Fibroblast of mammary gland (primary cell): ENCODE measurements around the gene CCBE1.
"Not testable (repeated sequence)": the region's sequence is repeated elsewhere in the genome, so short reads cannot be mapped to it uniquely, and the experiment has no call there.

ENCODE experiments used
- DNase-seq: peaks from one replicate; pipeline ENCODE4 v3.0.0-alpha.2; 2010; ENCODE audit warnings: low read depth
- H3K4me3 ChIP-seq: 2 replicates; pipeline ENCODE4 v1.5.1; 2011; ENCODE audit warnings: low read depth, mild to moderate bottlenecking, low read length, moderate library complexity; ENCODE audit not compliant: control insufficient read depth
- TF ChIP-seq, protein P1 (sequence below): conservative IDR thresholded peaks from 2 replicates; pipeline ENCODE4 v1.5.1; 2011; ENCODE audit warnings: low read depth, low read length, inconsistent platforms; ENCODE audit not compliant: control insufficient read depth, insufficient read depth

Gene CCBE1

DNA sequence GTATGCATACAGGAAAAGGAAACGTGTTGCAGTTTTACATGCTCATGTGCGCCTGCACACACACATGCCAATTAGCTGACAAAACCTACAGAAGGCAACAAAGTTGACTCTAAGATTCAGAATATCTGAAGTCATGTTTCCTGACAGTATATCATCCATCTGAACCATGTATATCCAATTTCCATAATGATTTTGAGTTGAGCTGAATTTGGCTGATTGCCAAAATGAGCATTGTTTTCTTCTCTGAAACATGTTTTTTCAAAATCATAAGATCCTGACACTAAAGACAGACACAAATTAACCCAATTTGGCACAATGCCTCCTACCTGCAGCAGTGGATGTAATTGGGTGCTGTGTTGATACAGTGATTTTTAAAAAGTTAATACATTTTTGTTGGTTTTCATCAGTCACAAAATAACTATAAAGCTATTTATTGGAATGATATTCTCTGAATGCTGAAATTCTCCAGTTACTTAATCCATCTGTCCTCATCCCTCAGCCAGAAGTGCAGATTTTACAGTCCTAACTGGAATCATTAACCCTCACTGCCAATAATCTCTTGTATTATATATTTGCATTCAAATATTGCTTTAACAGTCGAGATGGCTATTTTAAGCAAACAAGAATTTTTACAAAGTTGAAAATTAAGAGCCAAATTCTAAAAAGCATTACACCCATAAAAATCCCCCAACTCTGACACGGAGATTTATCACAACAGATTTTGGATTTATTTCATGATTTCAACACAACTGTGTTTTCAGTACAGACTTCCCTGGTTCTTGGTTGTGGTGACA is 176.5 kb downstream of the CCBE1 start:
- no peak for DNase-seq
- TF ChIP-seq, protein P1, sequence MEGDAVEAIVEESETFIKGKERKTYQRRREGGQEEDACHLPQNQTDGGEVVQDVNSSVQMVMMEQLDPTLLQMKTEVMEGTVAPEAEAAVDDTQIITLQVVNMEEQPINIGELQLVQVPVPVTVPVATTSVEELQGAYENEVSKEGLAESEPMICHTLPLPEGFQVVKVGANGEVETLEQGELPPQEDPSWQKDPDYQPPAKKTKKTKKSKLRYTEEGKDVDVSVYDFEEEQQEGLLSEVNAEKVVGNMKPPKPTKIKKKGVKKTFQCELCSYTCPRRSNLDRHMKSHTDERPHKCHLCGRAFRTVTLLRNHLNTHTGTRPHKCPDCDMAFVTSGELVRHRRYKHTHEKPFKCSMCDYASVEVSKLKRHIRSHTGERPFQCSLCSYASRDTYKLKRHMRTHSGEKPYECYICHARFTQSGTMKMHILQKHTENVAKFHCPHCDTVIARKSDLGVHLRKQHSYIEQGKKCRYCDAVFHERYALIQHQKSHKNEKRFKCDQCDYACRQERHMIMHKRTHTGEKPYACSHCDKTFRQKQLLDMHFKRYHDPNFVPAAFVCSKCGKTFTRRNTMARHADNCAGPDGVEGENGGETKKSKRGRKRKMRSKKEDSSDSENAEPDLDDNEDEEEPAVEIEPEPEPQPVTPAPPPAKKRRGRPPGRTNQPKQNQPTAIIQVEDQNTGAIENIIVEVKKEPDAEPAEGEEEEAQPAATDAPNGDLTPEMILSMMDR: no peak

DNA sequence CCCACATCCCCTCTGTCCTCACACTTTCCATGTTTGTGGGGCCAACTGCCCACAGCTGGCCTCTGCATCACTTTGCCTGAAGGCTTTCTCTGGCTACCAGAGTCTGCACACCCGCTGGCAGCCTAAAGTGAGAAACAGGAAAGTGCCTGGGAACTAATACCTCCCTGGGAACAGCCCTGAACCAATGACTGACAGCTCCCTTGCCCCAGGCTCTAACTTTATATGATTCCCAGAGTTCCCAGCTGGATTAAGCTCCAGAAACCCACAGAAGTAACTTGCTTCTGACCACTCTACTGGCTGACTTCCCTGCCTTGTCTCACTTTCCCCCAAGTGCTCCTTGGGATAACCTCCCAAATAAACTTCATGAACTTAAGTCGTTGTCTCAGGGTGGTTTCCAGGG is 178.5 kb downstream of the CCBE1 start:
- H3K4me3 ChIP-seq: no peak overlapping the region
- TF ChIP-seq, protein P1: no peak
- no peak for DNase-seq

More for the DNA sequence above, 176.5 kb downstream of the CCBE1 start:
- no peak overlapping the region for H3K4me3 ChIP-seq

DNA sequence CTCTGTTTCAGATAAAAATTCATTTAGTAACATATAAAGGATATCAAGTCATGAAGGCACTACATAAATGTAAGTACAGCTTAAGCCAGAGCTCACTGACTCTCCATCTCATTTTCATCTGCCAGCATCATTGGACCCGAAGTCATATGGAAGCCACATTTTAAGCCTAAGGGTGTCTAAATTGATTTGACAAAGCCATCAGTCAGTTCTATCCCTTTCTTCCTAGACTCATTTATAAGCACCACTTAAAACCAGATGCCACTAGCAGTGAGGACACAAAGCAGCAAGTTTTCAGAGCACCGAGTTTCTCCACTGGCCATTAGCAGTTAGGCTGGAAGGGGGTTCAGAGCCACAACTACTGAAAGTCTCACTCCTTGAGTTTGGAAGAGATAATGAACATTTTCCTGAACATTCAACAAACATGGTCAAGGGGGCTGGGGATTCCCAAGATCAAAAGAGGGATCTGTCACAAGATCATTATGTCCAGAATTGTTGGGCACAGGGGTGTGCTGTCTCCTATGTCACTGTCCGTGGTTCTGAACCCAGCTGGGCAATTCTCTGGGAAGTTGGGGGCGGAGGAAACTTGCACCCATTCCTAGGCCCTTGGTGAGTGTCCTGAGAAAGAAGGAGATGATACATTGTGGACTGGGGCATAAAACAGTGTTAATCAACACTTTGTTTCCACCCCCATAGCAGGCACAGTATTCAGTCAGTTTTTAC is 179.6 kb downstream of the CCBE1 start:
- H3K4me3 ChIP-seq: no peak overlapping the region
- DNase-seq: peak; percentile 22
- TF ChIP-seq, protein P1: no peak

DNA sequence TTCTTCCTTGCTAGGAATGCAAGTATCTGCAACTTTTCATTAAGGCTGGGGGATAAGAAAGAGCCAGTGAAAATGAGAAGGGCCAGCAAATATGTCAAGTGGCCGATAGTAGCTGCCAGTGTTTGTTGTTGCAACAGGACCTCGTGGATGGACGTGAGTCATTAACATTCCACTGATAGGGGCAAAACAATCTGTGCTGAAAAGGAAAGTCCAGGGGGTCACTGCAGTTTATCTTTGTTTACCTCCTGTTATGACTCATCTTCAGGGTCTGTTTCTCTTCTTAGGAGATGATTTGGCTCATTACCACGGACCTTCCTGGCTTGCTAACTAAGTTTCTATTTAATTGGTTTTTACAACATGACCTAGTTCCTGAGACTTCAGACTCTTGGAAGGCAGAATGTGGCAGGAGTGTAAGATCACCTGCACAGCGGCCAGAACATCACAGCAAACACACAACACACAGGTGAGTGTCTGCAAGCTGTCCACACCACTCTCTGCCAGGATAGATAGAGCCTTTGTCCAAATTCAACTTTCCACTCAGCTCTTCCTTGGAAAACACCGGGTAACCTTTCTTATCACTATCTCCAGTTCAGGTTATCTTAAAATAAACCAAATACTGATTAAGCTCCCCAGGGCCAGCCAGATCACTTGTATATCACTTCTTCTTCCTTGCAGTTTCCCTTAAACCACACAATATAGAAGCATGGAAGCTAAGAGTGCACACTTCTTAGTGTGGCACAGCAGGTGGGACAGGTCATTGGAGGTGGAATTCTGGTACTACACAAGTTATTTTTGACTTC is 180.7 kb downstream of the CCBE1 start:
- TF ChIP-seq, protein P1: no peak
- DNase-seq: peak; percentile 80
- no peak overlapping the region for H3K4me3 ChIP-seq

DNA sequence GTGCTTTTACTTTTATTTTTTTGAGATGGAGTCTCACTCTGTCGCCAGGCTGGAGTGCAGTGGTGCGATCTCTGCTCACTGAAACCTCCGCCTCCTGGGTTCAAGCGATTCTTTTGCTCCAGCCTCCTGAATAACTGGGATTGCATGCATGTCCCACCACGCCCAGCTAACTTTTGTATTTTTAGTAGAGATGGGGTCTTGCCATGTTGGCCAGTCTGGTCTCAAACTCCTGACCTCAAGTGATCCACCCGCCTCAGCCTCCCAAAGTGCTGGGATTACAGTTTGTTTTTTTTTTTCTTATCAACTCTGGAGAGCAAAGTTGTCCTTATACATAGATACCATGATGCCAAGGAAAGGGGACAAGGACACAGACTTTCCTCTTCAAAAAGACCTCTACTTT is 181.3 kb downstream of the CCBE1 start:
- H3K4me3 ChIP-seq, DNase-seq: not testable (repeated sequence)

DNA sequence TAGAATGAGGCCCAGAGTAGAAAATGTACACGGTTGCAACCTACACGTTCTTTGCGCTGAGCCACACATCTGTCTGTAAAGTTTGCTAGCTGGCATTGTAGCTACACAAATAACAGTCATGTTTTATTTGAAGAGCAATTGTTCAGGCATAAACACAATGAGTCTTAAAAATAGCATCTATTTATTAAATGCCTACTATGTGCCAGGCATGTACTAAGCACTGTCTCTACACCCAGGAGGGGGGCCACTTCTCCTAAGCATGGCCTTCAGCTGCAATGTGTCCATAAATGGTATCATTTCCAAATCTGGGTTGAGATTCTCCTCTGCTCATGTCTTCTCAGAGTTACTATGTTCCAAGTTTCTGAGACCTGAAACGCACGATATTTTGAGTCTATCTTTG is 182.1 kb downstream of the CCBE1 start:
- TF ChIP-seq, protein P1: no peak
- DNase-seq: no peak
- no peak overlapping the region for H3K4me3 ChIP-seq
